COLO668 (cell line): ENCODE results near the gene SLC22A9.

Source experiments
- DNase-seq: peaks from one replicate; lab custom pipeline; 2025; ENCODE audit not compliant: unreplicated experiment; lab: John Stamatoyannopoulos, UW

Gene SLC22A9

DNA sequence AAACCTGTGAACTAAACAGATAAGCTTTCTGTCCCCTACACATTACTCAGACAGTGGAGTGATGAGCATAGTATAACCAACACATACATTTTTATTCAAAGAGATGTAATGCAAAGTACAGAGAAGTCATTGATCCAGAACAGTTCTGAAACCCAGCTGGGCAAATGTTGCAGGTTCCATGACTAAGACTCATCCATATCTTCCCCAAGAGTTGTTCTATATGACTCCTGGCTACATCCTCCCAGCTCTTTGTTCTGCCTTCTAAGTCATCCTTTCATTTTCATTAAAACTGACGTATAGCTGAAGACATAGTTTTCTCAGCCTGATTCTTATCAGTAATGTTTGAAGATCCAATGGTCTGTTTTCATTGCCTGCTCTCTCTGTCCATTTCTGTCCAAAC, 74.1 kb downstream of the SLC22A9 start:
- DNase-seq = no peak

DNA sequence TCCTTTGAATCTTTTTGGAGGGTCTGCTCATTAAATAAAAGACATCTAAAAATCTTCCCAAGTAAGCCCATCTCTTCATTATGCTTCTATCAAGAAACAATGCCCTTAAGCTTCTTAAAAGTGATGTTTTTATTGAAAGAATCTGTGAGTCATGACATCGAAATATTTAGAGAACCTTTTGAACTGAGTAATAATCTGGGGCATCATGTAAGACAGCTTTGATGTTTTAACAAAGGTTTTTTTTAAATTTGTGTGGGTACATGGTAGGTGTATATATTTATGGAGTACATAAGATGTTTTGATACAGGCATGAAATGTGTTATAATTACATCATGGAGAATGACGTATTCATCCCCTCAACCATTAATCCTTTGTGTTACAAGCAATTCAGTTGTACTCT, 74.6 kb downstream of the SLC22A9 start:
- DNase-seq = no peak

DNA sequence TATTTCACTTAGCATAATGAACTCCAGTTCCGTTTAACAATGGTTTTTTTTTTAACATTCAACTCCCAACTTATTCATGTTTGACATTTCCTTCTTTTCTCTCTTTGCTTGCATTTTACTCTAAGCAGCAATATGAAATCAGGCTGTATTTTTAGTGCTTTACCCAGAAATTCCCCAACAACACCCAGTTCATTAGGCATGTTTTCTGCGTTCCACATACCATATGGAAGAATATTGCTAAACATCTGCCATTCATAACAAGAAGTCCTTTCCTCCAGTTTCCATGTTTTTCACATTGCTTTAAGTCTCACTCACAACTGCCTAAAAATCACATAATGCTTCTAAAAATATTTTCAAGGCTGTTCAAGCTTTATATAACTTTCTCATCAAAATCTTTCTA, 75.5 kb downstream of the SLC22A9 start:
- DNase-seq = no peak

DNA sequence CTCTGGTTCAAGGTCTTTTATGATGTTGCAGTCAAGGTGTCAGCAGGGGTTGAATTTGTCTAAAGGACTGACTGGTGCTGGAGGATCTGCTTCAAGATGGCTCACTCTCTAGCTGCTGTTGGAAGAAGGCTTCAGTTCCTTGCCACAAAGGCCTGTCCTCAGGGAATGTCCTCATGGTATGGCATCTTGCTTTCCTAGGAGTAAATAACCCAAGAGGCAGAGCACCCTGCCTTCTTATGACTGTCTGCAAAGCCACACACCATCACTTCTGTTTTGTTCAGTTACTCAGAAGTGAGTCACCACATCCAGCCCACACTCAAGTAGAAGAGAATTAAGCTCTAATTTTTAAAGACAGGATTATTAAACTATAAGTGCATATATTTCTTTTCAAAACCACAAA, 76.1 kb downstream of the SLC22A9 start:
- DNase-seq = no peak

DNA sequence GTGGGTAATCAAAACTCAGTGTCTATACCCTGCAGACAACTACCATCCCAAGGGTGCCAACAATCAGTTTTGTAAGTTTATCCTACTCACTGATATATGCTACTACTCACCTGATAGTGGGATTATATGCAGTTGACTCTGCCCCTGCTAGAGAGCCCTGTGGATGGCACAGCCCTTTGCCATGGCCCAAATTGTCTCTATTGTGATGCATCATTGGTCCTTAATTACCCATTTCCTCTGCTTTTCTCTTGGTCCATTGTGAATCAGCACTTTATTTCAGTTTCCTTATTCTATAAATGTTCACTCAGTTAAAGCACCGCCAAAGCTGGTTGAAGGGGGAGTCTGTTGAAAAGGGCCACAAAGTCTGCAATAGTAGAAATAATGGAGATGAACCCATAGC, 79.1 kb downstream of the SLC22A9 start:
- no peak for DNase-seq

DNA sequence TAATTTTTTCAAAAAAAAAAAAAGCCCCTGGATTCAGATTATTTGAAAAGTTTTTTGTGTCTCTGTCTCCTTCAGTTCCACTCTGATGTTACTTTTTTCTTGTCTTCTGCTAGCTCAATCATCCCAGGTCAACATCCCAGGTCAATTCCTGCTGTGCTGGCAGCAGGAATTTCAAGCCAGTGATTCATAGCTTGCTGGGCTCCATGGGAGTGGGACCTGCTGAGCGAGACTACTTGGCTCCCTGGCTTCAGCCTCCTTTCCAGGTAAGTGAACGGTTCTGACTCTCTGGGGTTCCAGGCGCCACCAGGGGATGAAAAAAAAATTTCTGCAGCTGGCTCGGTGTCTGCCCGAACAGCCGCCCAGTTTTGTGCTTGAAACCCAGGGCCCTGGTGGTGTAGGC, 90.0 kb downstream of the SLC22A9 start:
- DNase-seq = no peak
